GM18873 (cell line): Measurements from ENCODE around the gene GTSE1.

Experiments
- ATAC-seq: cut with Tn5 transposase; IDR thresholded peaks from one replicate; pipeline ENCODE4 v1.9.1; 2021; ENCODE audit warnings: mild to moderate bottlenecking, moderate library complexity, moderate number of reproducible peaks; ENCODE audit not compliant: unreplicated experiment, low FRiP score

Gene GTSE1

DNA sequence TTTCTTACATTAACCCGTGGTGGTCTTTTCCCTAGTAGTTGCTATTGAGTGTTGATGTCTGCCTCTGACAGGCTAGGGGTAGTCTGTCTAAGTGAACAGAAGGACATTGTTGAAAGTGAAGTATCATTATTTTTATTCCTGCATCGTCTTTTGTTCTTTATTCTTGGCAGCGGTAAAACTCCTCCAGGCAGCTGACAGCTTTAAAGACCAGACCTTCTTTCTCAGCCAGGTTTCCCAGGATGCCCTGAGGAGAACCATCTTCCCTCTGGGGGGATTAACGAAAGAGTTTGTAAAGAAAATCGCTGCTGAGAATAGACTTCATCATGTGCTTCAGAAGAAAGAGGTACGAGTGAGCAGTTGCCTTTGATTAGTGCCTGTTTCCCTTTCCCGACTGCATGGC lies 53.5 kb downstream of the GTSE1 start:
- ATAC-seq: no peak

DNA sequence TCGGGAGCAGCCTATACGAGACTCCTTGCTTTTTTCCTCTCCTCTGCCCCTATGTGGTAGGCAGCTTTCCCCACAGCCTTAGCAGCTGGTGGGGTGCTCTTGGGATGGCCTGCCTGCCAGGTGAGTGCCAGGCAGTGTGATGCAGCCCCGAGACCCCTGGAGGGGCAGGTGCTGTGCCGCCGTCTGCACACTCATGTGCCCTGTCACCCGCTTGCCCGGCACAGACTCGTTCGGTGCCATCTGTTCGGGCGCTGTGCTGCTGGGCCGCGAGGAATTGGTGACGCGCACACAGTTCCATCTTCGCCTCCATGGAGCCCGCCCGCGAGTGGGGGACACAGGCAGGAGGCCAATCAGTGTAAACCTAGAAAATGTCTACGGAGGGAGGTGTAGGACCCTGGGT lies 54.0 kb downstream of the GTSE1 start:
- ATAC-seq: no peak

DNA sequence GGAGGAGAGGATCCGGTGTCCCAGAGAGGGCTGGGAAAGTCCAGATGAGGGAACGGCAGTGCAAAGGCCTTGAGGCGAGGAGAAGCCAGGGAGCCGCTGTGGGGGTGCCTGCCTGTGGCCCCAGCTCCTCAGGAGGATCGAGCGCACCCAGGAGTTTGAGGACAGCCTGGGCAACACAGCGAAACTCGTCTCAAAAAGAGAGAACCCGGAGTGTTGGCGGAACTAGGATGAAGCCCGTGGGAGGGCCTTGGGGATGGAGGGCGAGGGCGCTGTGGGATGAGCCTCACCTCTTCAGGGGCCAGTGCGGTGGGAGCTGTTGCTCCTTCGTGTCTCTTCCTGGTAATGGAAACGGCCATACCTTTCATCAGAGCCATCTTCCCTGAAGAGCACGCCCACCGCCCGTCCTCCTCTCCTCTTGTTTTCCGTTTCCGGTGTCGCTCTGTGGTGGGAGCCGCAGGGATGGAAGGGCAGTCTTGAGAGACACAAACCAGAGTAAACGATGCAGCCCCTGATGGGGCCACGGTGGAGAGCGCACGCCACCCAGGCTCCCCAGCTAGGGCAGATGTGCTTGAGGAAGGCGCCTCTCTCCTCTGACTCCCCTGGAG lies 54.6 kb downstream of the GTSE1 start:
- no peak for ATAC-seq

DNA sequence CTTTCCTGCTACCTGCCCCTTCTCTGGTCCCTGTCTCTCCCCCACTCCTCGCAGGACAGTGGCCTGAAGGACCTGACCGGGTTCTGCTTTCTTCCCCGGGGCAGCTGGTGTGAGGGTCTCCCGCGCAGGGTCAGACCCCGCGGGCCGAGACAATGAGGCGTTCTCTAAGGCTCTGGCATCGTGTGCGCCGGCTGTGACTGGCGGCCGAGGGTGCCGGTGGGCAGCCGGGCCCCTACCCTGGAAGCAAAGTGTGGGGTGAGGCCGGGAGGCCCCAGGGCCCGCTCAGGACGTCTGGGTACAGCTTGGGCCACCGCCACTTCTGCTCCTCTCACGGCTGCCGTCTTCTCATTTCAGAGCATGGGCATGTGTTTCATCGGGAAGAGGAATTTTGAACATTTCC lies 55.1 kb downstream of the GTSE1 start:
- no peak for ATAC-seq

DNA sequence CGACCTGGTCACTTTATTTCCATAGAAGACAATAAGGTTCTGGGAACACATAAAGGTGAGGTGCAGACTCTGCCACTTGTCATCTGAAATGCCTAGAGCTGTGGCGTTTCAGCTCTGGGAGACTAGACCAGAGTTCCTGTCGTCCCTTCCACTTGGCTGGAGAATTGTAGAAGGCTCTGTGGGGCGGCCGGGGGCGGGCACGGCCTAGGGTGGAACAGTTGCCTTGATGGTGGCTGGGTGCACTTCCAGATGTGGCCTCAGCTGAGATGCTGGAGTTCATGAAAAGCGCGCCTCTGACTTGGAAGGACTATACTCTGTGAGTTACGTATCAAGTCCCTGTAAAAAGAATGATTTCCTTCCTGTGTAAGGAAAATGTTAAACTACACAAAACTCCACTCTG lies 55.6 kb downstream of the GTSE1 start:
- no peak for ATAC-seq

DNA sequence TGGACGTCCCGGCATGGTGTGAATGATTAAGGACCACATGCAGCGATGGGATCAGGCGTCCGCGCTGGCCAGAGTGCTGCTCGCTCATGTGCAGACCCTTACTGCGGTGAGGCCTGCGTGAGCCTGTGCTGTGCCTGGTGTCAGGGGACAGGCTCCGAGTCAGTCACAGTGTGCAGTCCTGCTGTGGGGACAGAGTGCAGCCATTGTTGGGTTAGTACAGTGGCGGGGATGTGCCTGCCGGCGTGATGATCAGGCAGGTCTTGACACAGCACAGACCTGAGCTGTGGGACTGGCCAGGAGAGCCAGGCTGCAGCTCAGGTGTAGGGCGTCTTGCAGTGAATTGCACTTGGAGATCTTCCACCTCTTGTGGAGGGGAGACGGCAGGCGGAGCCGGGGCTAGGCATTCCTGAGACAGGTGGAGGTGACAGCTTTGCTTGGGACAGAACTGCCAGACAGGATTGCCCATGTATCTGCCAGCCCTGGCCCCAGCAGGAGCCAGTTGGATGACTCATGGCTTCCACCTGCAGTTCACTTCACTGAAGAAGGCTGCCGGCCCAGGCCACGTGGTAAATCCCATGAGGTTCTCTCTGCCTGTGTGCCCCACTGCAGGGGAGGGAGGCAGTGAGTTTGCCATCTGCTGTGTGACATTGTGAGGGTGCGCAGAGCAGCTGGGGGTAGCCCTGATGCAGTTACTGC lies 56.2 kb downstream of the GTSE1 start:
- no peak for ATAC-seq

DNA sequence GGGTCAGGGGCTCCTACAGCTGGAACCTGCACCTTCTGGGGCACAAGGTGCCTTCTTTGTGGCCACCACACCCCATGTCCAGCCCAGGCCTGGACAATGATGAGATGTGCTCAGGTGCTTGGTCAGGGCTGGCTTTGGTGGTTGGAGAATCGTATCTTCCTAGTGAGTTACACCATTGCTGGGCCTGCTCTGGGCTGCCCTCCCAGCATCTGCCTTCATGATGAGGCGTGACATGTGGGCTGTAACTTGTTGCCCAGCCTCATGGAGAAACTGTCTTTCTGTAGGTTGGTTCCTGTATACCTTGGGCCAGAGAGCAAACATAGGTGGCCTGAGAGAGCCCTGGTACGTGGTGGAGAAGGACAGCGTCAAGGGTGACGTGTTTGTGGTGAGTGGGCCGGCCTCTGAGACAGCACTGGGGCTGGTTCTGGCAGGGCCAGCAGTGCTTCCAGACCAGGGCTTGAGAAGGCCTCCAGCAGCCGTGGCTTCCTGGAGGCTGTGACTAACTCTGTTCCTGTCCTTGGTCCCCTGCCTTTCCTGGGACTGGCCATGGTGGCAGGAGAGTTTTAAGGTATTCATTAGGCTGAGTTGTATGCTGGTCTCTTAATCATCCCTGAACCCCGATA lies 56.9 kb downstream of the GTSE1 start:
- ATAC-seq: no peak

DNA sequence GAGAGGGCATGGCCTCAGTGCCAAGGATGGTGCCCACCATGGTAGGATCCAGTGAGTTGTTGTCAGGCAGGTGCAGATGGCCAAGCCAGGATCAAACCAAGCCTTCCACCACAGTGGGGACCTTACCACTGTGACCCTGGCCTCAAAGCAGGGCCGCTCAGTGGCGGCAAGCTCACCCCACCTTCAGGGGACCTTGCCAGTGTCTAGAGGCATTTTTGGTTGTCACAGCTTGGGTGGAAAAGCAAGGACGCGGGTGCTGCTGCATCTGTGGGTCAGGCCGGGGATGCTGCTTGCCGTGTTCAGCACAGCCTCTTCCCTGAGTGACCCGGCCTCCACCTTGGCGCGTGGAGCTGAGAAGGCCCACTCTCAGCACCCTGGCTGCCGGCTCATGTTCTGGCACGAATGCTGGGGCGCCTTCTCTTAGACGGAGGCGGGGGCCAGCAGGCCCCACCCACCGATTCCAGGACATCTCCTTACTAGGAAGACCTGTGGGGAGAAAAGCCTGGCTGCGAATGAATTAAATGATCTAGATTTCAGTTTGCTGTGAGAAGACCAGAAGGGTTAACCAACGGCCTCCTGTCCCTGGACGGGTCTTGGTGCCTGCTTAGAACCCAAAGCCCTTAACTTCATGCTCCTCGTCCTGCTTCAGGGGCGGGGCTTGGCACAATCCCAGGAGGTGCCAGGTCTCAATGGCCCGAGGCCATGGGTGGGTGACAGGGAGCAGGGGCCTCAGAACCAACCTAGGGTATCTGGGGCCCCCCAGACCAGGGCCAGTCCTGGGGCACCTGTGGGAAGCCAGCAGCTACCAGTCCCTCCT lies 57.7 kb downstream of the GTSE1 start:
- no peak for ATAC-seq

DNA sequence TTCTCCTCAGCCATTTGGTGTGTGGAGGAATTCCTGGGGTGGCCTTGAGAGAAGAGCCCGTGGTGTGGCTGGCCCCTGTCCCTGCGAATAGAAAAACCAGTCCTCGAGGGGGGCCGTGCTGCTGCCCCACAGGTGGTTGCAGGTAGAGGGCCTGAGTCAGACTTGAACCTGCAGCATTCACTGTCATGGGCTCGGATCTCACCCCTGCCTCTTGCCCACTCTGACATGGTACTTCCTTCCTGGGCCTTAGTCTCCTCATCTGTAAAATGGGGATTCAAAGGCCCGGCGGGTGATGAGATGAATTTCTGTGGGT lies 58.3 kb downstream of the GTSE1 start:
- no peak for ATAC-seq

DNA sequence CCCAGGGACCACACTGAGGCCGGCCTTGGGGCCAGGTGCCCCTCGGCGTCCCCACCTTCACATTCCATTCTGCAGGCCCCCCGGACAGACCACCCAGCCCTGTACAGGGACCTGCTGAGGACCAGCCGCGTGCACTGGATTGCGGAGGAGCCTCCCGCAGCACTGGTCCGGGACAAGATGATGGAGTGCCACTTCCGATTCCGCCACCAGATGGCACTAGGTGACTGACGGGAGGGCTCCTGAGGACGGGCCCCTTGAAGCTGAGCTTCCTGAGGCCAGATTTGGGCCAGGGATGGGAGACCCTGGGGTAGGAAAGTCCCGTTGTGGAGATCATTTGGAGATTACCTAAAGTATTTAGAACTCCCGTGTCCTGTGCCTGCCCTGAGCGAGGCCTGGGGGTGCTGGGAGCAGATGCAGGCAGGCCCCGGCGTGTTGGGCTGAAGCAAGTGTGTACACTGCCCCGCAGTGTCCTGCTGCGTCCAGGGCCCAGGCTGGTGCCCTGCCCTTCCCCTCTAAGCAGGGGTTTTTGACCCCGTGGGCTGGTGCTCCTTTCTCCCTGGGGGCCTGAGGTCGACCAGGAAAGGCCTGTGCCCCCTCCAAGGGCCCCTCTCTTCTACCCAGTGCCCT lies 58.8 kb downstream of the GTSE1 start:
- ATAC-seq: no peak

DNA sequence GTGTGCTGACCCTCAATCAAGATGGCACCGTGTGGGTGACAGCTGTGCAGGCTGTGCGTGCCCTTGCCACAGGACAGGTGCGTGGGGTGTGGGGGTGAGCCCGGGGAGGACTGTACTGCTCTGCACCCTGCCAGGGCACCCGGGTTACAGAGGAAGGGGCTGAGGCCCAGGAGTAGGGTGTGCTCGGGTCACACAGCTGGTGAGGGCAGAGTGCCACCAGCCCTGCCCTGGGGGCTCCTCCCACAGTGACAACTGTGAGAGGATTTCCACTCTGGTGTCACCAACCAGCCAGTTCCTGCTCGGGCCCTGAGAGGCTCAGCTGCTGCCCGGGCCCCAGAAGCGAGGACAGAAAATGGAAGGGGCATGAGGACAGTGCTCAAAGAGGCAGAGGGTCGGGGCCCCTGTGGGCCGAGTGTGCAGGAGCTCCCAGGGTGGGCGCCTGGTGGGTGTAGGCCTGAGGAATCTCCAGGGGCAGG lies 59.4 kb downstream of the GTSE1 start:
- no peak for ATAC-seq

DNA sequence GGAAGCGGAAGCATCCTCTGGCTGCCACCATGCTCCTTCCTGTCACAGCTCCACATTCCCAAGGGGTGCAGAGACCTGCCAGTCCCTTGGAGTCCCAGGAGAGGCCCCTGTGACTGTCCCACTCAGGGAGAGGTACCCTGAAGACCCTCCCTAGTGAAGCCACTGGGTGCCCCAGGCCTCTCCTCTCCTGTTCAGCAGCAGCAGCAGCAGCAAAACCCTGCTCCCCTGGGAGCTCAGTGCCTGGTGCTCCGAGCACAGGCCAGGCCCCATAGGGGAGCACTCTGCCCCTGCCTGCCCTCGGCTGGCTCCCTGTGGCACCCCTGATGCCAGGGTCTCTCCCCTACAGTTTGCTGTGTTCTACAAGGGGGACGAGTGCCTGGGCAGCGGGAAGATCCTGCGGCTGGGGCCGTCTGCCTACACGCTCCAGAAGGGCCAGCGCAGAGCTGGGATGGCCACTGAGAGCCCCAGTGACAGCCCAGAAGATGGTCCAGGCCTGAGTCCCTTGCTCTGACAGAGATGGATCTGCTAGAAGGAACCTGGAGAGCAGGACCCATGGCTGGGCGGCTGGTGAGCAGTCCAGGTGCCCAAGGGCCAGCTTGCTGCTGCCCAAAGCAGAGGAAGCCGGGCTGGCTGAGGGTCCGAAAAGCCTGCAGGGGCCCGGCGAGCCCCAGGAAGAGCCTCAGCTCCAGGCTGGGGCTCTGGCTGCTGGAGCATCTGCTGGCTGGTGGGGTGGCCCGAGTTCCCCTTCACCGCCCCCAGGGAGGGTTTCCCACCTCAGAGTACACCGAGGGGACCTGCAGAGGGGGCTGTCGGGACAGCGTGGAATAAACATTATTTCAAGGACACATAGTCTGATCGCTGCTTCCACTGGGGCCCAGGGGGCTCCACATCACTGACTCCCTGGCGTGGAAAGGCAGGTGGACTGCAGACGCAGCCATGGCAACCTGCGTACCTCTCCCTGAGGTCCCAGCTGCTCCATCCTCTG lies 60.1 kb downstream of the GTSE1 start:
- ATAC-seq: no peak

DNA sequence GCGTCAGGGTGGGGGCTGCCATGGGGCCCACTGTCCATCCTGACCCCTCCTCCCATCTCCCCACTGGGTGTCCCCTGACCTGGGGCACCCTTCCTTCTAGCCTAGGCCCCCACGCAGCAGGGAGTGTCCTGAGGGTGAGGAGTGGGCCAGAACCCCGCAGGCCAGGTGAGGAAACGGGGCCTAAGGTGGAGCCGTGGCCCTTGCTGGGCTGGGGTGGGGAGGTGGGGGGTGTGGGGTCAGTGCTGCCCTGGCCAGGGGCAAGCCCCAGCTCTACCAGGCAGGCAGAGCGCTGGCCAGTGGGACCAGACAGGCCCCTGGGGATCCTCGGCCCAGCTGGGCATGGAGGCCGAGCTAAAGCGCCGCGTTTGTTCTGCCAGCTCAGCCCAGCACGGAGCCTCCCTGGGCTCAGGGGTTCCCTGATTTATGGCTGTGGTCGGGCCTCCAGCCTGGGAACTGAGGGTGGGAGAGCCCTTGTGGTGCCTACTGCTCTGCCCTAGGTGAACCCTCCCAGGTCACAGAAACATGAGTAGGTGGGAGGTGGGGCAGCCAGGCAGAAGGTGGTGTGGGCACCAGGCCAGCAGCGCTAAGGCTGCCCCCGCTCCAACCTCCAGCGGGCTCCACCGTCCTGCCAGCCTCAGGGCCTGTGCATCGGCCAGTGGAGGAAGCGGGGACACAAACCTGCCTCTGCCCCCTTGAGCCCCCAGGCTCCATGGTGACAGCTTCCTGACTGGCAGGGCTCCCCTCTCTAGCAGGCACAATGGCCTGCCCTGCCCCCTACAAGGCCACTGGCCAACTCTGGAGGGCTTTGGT lies 61.2 kb downstream of the GTSE1 start:
- no peak for ATAC-seq

DNA sequence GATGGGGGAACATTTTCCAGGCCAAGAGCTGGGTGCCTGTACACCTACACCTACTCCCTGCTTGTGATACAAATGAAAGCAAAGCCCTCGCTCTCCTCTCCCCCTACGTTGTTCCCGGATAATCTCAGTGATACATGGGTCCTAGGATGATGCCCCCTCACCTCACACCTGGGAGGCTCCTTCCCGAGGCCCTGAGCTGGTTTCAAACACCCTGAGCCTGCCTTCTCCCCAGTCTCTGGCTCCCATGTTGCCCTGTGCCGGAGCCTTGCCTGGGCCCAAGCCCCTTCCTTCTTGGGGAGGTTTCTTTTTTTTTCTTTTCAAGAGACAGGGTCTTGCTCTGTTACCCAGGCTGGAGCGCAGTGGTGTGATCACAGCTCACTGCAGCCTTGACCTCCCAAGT lies 62.1 kb downstream of the GTSE1 start:
- ATAC-seq: no peak

DNA sequence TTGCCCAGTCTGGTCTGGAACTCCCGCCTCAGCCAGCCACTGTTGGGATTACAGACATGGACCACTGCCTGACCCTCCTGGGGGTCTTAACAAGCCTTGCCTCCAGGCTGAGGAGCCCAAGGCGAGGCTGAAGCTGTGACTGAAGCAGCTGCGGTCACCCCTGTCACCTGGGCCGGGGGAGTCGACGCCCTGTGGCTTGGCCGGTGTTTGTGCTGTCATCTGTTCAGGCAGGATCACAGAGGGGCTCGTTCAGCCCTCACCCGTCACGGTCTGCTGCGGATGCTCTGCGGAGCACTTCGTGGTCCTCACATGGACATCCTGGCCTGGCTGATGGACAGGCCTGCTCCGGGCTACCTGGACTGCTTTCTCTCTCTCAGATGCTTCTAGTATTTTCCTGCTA lies 62.7 kb downstream of the GTSE1 start:
- no peak for ATAC-seq

DNA sequence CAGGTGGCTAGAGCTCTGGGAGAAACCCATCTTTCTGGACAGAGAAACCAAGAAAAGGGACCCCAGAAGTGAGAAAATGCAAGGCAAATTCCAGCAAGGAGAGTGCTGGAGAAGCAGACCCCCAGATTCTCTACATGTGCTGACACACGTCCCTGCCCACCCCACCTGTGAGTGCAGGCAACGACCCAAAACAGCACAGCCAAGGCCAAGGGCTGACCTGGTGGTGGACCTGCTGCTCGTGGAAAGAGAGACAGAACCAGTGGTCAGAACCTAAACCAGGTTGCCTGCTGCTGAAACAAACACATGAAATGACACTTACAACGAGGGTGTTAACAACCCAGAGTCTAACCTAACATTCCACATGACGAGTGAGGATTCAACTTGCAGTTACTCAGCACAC lies 63.4 kb downstream of the GTSE1 start:
- no peak for ATAC-seq

DNA sequence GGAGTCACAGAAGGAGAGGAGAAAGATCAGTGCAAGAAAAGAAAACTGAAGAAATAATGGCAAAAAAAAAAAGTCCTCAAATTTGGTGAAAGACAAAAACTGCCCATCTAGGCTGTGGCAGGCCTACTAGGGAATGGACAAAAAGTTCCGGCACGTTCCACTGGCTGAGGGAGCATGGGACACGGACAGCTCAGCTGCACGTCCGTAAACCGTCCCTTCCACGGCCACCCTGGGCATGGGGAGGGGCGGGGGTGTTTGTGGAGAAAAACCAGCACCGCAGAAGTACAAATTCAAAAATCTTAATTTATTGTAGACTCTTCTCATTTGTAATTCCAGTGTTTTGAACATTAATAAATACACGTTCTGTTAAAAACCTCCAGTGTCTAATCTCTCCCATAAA lies 64.2 kb downstream of the GTSE1 start:
- ATAC-seq: no peak

DNA sequence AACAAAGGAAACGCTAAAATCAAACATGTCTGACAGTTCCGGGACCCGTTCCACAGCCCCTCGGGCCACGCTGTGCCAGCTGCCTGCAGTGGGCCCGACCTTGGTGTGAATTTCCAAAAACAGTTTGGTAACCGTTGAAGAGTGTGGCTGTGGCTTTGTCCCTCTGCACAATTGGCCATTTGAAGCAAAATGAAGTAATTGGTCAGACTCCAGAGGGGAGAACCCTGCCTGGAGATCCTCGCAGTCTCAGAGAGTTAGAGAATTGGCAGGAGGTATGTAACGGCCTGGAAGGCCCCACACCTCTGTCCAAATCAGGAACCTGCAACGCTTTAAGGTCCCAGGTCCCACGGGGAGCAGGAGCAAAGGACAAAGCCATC lies 65.1 kb downstream of the GTSE1 start:
- ATAC-seq: no peak
